ENCODE data around the gene ZNF821. TPM values are rescaled to one million over a fixed set of nuclear protein-coding genes. Genes with fewer than 3 reads are reported as not detected.
"Not testable (repeated sequence)": the region's sequence is repeated elsewhere in the genome, so short reads cannot be mapped to it uniquely, and the experiment has no call there.

ZNF821 gene
- total RNA-seq, 1 donor from 2014 or later, result 7.9 TPM

DNA sequence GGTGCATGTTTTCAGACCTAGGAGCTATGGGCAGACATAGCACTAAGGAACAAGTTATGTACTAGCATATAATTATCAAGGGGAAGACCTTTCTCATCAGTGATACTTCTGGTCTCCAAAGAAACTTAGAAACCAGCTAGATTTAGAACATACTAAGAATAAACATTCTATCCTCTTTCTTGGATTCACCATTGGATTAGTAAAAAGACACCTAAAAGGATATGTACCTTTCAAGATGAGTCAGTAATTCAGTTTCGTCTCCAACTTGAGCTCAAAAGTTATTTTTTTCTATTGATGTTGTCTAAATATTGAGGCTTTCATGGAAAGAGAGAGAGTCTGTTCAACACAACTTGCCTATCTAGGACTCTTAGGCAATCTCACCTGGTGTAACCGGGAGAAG lies 13.2 kb downstream of the ZNF821 start:
- no peak overlapping the region for H3K27ac Mint-ChIP-seq
- H3K4me3 Mint-ChIP-seq (ENCODE audit: low read depth), result no peak overlapping the region
- no peak for DNase-seq (ENCODE audit: low spot score)
- no peaks in the 10 kb centered on the region for H3K9me3 Mint-ChIP-seq
- H3K36me3 Mint-ChIP-seq (ENCODE audit: low read depth), result peaks cover 18% of the 10 kb centered on the region
- peaks cover 20% of the 10 kb centered on the region for H3K4me1 Mint-ChIP-seq (ENCODE audit: low read depth)
- no peaks in the 10 kb centered on the region for H3K27me3 Mint-ChIP-seq (ENCODE audit: low read depth)
- intact Hi-C loops (cut with micrococcal nuclease), result loop anchor here (1.0 kb wide), 1 partner anchor 29 kb away; no protein-coding TSS in a partner anchor

DNA sequence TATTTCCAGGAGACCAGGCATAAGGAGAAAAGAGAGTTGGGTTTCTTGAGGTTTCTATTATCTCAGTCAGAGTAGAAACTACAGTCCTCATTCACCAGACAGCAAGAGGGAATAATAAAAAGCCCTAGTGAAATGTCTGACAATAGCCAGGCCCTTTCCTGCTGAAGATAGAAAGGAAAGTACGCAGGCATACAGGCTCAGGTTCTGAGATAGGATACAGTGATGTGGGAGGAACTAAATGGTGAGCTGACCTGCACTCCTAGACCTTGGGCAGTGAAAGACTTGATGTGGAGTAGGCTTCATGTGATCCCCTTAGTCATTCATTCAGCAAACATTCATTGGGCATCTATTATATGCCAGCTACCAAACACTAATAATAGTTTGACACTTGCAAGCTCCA lies 14.9 kb downstream of the ZNF821 start:
- peaks cover 22% of the 10 kb centered on the region for H3K4me1 Mint-ChIP-seq (ENCODE audit: low read depth)
- H3K27me3 Mint-ChIP-seq (ENCODE audit: low read depth), result no peaks in the 10 kb centered on the region
- H3K4me3 Mint-ChIP-seq (ENCODE audit: low read depth), result no peak overlapping the region
- no peak overlapping the region for H3K27ac Mint-ChIP-seq
- H3K9me3 Mint-ChIP-seq, result no peaks in the 10 kb centered on the region
- peaks cover 30% of the 10 kb centered on the region for H3K36me3 Mint-ChIP-seq (ENCODE audit: low read depth)
- DNase-seq (ENCODE audit: low spot score), result no peak
- intact Hi-C loops (cut with micrococcal nuclease), result no loop called here

DNA sequence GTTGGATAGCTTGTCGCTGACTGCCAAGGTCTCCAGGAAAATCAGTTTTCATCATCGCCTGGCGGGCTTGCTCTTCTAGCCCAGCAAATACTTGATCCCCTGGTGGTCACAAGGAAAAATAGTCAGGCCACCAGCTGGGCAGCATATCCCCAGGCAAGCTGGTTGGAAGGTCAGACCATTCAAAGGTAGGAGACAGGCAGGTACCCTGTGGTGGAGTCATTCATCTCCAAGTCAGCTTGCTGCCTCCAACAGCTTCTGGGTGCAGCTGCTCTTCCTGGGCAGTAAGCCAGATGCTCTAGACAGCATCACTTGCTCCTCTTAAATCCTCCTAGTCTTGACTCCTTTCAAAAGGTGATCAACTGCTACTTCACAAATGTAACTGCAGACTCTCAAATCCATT lies 16.0 kb downstream of the ZNF821 start:
- Mint-ChIP-seq H3K27ac (no peak overlapping the region), H3K4me1 (ENCODE audit: low read depth) (peaks cover 18% of the 10 kb centered on the region), H3K4me3 (ENCODE audit: low read depth) (no peak overlapping the region), H3K36me3 (ENCODE audit: low read depth) (peaks cover 34% of the 10 kb centered on the region), H3K9me3 (no peaks in the 10 kb centered on the region), H3K27me3 (ENCODE audit: low read depth) (no peaks in the 10 kb centered on the region)
- intact Hi-C loops (cut with micrococcal nuclease), result no loop called here
- DNase-seq (ENCODE audit: low spot score), result no peak

DNA sequence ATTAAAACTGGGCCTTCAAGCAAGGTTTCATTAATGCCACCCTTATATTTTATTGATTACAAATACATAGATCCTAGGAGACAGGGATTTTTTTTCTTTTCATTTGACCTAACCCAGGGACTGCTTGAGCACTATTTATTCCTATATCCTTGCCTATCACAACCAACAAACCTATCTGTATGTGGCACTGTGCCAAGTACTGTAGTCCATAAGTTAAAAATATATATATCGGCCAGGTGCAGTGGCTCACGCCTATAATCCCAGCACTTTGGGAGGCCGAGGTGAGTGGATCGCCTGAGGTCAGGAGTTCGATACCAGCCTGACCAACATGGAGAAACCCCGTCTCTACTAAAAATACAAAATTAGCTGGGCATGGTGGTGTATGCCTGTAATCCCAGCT lies 16.8 kb downstream of the ZNF821 start:
- intact Hi-C loops (cut with micrococcal nuclease); H3K27ac Mint-ChIP-seq; H3K9me3 Mint-ChIP-seq; H3K4me3 Mint-ChIP-seq (ENCODE audit: low read depth); DNase-seq (ENCODE audit: low spot score); H3K27me3 Mint-ChIP-seq (ENCODE audit: low read depth): not testable (repeated sequence)
- Mint-ChIP-seq H3K4me1 (ENCODE audit: low read depth) (peaks cover 15% of the 10 kb centered on the region), H3K36me3 (ENCODE audit: low read depth) (peaks cover 38% of the 10 kb centered on the region)

DNA sequence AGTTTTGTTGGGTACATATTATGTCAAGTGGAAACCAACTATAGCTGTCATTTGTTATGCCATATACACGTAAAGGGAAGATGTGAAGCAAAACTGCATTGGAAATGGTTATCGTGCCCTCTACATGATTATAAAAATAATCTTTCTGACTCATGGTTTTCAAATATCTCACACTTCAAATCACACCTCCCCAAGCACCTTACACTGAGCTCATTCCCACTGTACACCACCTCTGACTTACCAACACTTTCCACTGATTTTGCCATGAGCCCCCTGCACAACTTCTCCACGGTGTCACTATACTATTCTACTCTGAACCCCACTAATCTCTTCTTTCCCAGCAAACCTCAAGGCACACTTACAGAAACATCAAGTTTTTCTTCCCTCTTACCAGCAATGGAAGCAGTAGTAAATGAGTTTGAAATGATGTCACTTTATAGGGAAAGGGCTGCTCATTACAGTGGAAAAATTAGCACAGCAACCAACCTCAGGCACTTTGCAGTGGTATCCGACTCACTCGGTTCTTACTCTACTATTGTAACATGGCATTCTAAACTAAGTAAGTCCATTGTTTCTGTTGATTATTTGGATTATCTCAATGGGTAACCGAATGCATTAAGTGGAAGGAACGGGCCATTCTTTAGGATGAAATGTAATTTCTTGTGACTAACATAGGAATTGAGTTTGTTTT lies 18.7 kb downstream of the ZNF821 start:
- Mint-ChIP-seq H3K4me3 (ENCODE audit: low read depth) (no peak overlapping the region), H3K27ac (no peak overlapping the region), H3K36me3 (ENCODE audit: low read depth) (peaks cover 36% of the 10 kb centered on the region), H3K4me1 (ENCODE audit: low read depth) (peaks cover 5% of the 10 kb centered on the region), H3K9me3 (no peaks in the 10 kb centered on the region), H3K27me3 (ENCODE audit: low read depth) (no peaks in the 10 kb centered on the region)
- intact Hi-C loops (cut with micrococcal nuclease), result no loop called here
- DNase-seq (ENCODE audit: low spot score), result no peak

DNA sequence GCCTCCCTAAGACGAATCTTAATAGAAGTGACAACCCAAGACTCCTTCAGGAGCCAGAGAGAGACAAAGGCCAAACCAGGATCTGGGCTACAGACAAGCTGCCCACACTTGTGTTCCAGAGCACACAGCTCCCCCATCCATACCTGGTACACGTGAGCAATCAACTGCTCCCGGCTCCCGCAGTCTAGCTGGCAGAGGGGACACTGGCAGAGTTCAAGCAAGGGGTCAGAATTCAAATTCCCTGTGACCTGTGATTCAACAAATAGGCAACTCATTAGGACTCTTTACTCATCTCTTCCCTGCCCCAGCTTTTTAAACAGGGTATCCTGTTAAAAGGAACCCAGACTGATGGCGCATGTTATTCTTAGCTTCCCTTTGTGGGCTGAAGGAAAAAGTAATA lies 20.0 kb downstream of the ZNF821 start:
- Mint-ChIP-seq H3K27me3 (ENCODE audit: low read depth) (no peaks in the 10 kb centered on the region), H3K4me3 (ENCODE audit: low read depth) (no peak overlapping the region)
- intact Hi-C loops (cut with micrococcal nuclease), result no loop called here

DNA sequence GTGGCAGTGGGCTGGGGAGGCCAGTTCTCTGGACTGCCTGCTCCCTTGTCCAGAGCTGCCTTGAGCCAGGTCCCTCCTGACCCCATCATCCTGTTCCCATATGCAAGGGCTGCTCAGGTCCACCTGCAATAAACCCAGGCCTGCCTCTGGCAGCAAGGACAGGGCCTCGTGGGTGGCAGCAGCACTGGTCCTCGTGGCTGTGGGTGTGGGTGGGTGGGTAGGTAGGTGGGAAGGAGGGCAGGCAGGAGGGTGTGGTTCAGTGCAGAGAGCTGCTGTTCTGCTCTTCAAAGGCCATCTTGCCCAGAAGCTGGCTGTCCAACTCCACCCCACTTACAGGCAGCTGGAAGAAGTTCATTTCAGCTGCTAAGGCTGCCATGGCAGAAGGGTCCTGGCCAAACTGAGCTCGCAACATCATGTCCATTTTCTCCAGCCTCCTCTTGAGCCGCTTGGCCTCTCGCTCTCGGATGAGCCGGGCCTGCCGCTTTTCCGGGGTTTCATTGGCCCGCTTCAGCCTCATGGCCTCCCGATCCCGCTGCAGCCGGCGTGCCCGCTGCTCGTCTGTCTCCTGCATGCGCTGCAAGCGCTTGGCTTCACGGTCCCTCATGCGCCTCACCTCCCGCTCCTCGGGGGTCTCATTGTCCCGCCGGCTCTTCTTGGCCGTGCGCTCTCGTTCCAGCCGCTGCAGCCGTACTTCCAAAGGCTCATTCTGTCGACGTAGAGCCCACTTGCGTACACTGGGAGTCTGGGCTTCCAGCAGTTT lies 24.0 kb downstream of the ZNF821 start:
- Mint-ChIP-seq H3K27ac (no peak overlapping the region), H3K36me3 (ENCODE audit: low read depth) (peaks cover 42% of the 10 kb centered on the region), H3K9me3 (no peaks in the 10 kb centered on the region), H3K4me1 (ENCODE audit: low read depth) (peaks cover 10% of the 10 kb centered on the region), H3K4me3 (ENCODE audit: low read depth) (no peak overlapping the region), H3K27me3 (ENCODE audit: low read depth) (no peaks in the 10 kb centered on the region)
- intact Hi-C loops (cut with micrococcal nuclease), result no loop called here
- no peak for DNase-seq (ENCODE audit: low spot score)

More for the DNA sequence above, 20.0 kb downstream of the ZNF821 start:
- Mint-ChIP-seq H3K36me3 (ENCODE audit: low read depth) (peaks cover 39% of the 10 kb centered on the region), H3K27ac (no peak overlapping the region), H3K4me1 (ENCODE audit: low read depth) (peaks cover 2% of the 10 kb centered on the region), H3K9me3 (no peaks in the 10 kb centered on the region)
- no peak for DNase-seq (ENCODE audit: low spot score)

DNA sequence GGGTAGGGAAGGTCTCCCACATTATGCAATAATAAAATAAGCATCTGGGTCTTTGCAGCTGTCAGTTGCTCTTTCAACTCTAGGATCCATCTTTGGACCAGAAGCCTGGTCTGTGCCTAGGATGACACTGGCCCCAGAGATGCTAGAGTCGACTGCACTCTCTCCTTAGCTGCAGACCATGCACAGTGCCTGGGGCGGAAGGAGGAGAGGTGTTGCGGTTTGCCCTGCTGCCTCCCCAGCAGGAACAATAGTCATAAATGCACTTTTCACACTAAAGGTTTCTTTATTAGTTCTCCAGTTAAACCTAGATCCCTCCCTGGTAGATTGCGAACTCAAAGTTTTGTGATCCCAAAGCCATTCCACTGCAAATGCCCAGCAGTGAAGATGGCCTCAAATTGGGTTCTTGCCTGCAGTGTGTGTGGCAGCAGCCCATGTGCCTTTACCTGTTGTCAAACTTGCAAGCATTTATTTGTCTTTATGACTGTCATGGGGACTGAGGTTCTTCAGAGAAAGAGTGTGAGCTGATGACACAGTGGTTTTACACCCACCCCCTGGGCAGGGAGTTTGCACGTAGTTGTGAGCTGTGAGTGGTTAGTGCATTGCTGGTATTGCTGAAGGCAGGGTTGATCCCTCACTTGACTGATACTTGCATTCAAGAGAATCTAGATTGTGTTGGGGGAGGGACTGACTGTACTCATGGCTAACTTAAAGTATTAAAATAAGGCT lies 27.9 kb downstream of the ZNF821 start:
- no peak for DNase-seq (ENCODE audit: low spot score)
- peak overlapping the region; percentile 86 for H3K27ac Mint-ChIP-seq
- H3K27me3 Mint-ChIP-seq (ENCODE audit: low read depth), result no peaks in the 10 kb centered on the region
- peaks cover 48% of the 10 kb centered on the region for H3K36me3 Mint-ChIP-seq (ENCODE audit: low read depth)
- intact Hi-C loops (cut with micrococcal nuclease), result no loop called here
- H3K4me1 Mint-ChIP-seq (ENCODE audit: low read depth), result peaks cover 18% of the 10 kb centered on the region
- H3K4me3 Mint-ChIP-seq (ENCODE audit: low read depth), result no peak overlapping the region
- no peaks in the 10 kb centered on the region for H3K9me3 Mint-ChIP-seq

DNA sequence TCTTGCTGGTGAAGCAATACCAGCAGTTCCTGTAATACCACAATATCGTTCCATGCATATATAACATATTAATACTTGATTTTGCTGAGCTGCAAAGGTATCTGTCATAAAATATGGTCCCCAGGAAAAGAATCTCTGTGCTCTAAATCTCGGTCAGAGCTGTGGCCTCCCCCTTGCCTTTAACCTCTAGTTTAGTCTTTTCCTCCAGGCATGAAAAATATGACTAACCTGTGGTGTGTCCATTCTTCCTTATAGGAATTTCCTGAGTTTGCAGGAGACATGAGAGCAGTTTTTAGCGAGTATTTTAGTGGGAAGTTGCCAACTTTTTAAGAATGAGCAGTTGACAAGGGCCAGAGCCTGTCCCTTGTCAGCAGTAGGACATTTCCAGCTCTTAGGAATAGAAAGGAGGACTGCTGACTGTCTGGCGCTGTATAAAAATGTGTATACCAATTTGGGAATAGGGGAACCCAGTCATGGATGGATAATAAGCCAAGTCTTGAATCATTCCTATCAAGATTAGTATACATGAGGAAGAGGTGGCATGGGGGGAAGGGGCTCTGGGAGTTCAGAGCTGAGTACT lies 29.5 kb downstream of the ZNF821 start:
- Mint-ChIP-seq H3K4me3 (ENCODE audit: low read depth) (no peak overlapping the region), H3K27ac (no peak overlapping the region), H3K9me3 (no peaks in the 10 kb centered on the region), H3K27me3 (ENCODE audit: low read depth) (no peaks in the 10 kb centered on the region), H3K4me1 (ENCODE audit: low read depth) (peaks cover 18% of the 10 kb centered on the region), H3K36me3 (ENCODE audit: low read depth) (peaks cover 55% of the 10 kb centered on the region)
- no peak for DNase-seq (ENCODE audit: low spot score)
- intact Hi-C loops (cut with micrococcal nuclease), result no loop called here

DNA sequence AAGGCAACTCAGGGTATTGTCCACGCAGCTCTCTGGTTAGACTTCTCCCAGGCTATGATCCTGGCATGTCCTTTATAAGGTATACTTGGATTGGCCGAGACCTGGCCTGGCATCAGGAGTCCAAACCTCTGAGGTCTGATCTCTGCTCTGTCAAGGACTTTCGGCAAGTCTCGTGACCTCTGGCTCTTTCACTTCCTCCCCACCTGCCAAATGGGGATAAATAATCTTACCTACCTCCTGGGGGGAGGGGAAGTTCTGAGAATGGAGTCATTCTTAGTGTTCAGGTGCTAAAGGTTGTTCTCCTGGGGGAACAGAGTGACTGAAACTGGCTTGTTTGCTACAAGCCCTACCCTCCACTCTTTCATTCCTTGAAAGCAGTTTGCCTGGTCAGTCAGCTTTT lies 30.6 kb downstream of the ZNF821 start:
- Mint-ChIP-seq H3K4me3 (ENCODE audit: low read depth) (no peak overlapping the region), H3K9me3 (no peaks in the 10 kb centered on the region), H3K27ac (no peak overlapping the region), H3K4me1 (ENCODE audit: low read depth) (peaks cover 18% of the 10 kb centered on the region), H3K36me3 (ENCODE audit: low read depth) (peaks cover 52% of the 10 kb centered on the region), H3K27me3 (ENCODE audit: low read depth) (no peaks in the 10 kb centered on the region)
- DNase-seq (ENCODE audit: low spot score), result no peak
- intact Hi-C loops (cut with micrococcal nuclease), result no loop called here

DNA sequence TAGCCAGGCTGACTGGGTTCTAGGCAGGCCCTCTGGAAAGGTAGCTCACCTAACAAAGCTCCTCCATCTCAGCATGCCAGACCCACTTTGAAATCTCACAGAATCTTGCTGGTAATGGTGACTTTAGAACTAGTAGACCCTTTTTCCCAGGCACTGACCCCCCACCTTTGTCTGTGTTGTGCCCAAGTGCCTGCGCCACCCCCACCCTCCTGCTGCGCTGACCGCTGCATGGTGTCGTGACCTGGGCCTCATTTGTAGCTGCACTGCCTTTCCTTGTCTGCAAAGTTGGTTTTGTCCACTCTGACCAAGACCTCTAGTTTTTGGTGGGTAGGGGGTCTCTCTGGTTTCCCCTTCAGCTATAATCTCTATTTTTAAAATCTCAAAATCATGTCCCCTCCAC lies 31.4 kb downstream of the ZNF821 start:
- H3K36me3 Mint-ChIP-seq (ENCODE audit: low read depth), result peaks cover 57% of the 10 kb centered on the region
- H3K27ac Mint-ChIP-seq, result no peak overlapping the region
- DNase-seq (ENCODE audit: low spot score), result no peak
- intact Hi-C loops (cut with micrococcal nuclease), result no loop called here
- H3K9me3 Mint-ChIP-seq, result no peaks in the 10 kb centered on the region
- peaks cover 20% of the 10 kb centered on the region for H3K4me1 Mint-ChIP-seq (ENCODE audit: low read depth)
- H3K4me3 Mint-ChIP-seq (ENCODE audit: low read depth), result no peak overlapping the region
- no peaks in the 10 kb centered on the region for H3K27me3 Mint-ChIP-seq (ENCODE audit: low read depth)

DNA sequence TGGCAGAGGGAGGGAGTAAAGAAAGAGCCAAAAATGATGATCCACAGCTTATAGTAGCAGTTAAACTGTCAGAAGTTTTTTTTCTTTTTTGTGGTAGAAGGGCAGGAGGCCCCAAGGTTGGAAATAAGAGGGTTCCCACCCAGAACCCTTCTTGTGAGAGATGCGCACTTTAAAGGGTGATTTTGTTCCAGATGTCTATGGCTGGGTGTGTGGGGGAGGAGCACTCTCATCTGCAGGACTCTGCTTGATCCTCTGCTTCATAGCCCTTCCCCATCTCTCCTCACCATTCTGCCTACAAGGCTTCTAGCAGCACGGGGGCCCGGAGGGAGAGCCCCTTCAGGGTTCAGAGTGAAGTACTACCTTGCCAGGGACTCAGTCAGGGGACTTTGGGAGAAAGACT lies 31.8 kb downstream of the ZNF821 start:
- H3K9me3 Mint-ChIP-seq, result no peaks in the 10 kb centered on the region
- H3K27me3 Mint-ChIP-seq (ENCODE audit: low read depth), result no peaks in the 10 kb centered on the region
- no peak overlapping the region for H3K4me3 Mint-ChIP-seq (ENCODE audit: low read depth)
- H3K4me1 Mint-ChIP-seq (ENCODE audit: low read depth), result peaks cover 24% of the 10 kb centered on the region
- no peak overlapping the region for H3K27ac Mint-ChIP-seq
- peaks cover 57% of the 10 kb centered on the region for H3K36me3 Mint-ChIP-seq (ENCODE audit: low read depth)
- intact Hi-C loops (cut with micrococcal nuclease), result no loop called here
- DNase-seq (ENCODE audit: low spot score), result no peak

DNA sequence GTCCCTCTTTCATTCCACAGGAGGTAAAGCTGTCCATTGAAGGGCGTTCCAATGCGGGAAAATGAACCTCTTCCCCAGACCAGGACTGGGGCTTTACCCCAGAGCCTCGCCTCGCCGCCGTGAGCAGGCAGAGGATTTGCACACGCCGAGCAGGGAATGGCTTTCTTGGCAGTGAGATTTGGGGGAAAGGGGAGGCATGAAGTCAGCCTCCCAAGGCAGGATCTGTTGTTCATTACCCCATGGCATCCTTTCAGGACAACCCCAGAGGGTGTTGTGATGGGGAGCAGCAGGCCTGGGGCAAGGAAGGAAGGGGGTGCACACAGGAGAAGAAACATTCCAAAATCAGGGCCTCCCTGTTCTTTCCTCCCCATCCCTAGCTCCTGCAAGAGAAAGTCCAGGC lies 32.2 kb downstream of the ZNF821 start:
- Mint-ChIP-seq H3K4me3 (ENCODE audit: low read depth) (no peak overlapping the region), H3K27me3 (ENCODE audit: low read depth) (no peaks in the 10 kb centered on the region), H3K4me1 (ENCODE audit: low read depth) (peaks cover 28% of the 10 kb centered on the region), H3K9me3 (no peaks in the 10 kb centered on the region), H3K36me3 (ENCODE audit: low read depth) (peaks cover 57% of the 10 kb centered on the region), H3K27ac (no peak overlapping the region)
- DNase-seq (ENCODE audit: low spot score), result no peak
- intact Hi-C loops (cut with micrococcal nuclease), result no loop called here
